CD4-positive, CD25-positive, alpha-beta regulatory T cell (primary cell): Measurements from ENCODE around the gene KCNAB2. TPM values are rescaled to one million over a fixed set of nuclear protein-coding genes. Genes with fewer than 3 reads are reported as not detected.

Experiments
- ATAC-seq, 2 donors: fragments of 150-1000 bp; cut with Tn5 transposase; one replicate each; pipeline ENCODE4 v1.10.0; 2021; ENCODE audit warnings: low read depth in 2 of 2, moderate number of reproducible peaks in 2 of 2, moderate library complexity in 1 of 2
- DNase-seq, 3 donors: peaks; one replicate each; pipeline versions ENCODE4 v3.0.0 to v3.0.0-alpha.2; 2012 to 2022; ENCODE audit warnings: mixed read lengths in 1 of 3
- H3K27ac ChIP-seq: one replicate; pipeline ENCODE4 v1.7.0; 2013; ENCODE audit warnings: mild to moderate bottlenecking, low read length; ENCODE audit not compliant: insufficient read depth, poor library complexity, severe bottlenecking
- H3K27me3 ChIP-seq: one replicate; pipeline ENCODE4 v1.7.0; 2013; ENCODE audit warnings: low read length; ENCODE audit not compliant: control insufficient read depth, insufficient read depth
- H3K36me3 ChIP-seq: one replicate; pipeline ENCODE4 v1.7.0; 2013; ENCODE audit warnings: mild to moderate bottlenecking, low read length, moderate library complexity; ENCODE audit not compliant: control insufficient read depth, insufficient read depth
- H3K4me1 ChIP-seq: 2 replicates; pipeline ENCODE4 v1.7.0; 2013; ENCODE audit warnings: mild to moderate bottlenecking, low read length; ENCODE audit not compliant: insufficient read depth, control insufficient read depth, poor library complexity, severe bottlenecking
- H3K4me3 ChIP-seq: one replicate; pipeline ENCODE4 v1.7.0; 2013; ENCODE audit warnings: low read depth, mild to moderate bottlenecking, low read length, moderate library complexity
- H3K9me3 ChIP-seq, 2 experiments: 1 replicate in 1 of 2; 2 replicates in 1 of 2; pipeline ENCODE4 v1.7.0; 2013; ENCODE audit warnings: low read length in 2 of 2, mild to moderate bottlenecking in 1 of 2, moderate library complexity in 1 of 2; ENCODE audit not compliant: control insufficient read depth in 2 of 2
- H3K27ac Mint-ChIP-seq, 3 donors: one replicate each; pipeline ENCODE4 v1.8.0; 2020 to 2022; ENCODE audit warnings: mild to moderate bottlenecking in 3 of 3, mixed read lengths in 3 of 3, moderate library complexity in 2 of 3
- H3K27me3 Mint-ChIP-seq: one replicate; pipeline ENCODE4 v1.8.0; 2022; ENCODE audit warnings: mild to moderate bottlenecking, mixed read lengths
- H3K36me3 Mint-ChIP-seq: one replicate; pipeline ENCODE4 v1.8.0; 2020; ENCODE audit warnings: mixed read lengths
- H3K4me1 Mint-ChIP-seq, 4 donors: one replicate each; pipeline ENCODE4 v1.8.0; 2020 to 2022; ENCODE audit warnings: mixed read lengths in 4 of 4, mild to moderate bottlenecking in 1 of 4
- H3K4me3 Mint-ChIP-seq, 4 donors: one replicate each; pipeline ENCODE4 v1.8.0; 2020 to 2022; ENCODE audit warnings: mild to moderate bottlenecking in 4 of 4, mixed read lengths in 4 of 4, moderate library complexity in 3 of 4
- H3K9me3 Mint-ChIP-seq, 7 donors: one replicate each; pipeline ENCODE4 v1.8.0; 2020 to 2022; ENCODE audit warnings: mixed read lengths in 7 of 7, mild to moderate bottlenecking in 3 of 7, moderate library complexity in 2 of 7
- polyA plus RNA-seq, 4 donors: library from polyadenylated mRNA; unstranded; fragments of 300-500 nt; fragmentation: Illumina TruSeq; gene quantifications; one replicate each; pipeline ENCODE4 v1.2.3, GENCODE V29; 2021
- total RNA-seq: library from RNA; stranded (reverse); gene quantifications from one replicate; pipeline ENCODE4 v1.2.3, GENCODE V29; 2022

The KCNAB2 gene
- total and polyA plus RNA-seq, 5 donors from 2014 or later, result 21.2 to 244 (median 28.0) TPM

DNA sequence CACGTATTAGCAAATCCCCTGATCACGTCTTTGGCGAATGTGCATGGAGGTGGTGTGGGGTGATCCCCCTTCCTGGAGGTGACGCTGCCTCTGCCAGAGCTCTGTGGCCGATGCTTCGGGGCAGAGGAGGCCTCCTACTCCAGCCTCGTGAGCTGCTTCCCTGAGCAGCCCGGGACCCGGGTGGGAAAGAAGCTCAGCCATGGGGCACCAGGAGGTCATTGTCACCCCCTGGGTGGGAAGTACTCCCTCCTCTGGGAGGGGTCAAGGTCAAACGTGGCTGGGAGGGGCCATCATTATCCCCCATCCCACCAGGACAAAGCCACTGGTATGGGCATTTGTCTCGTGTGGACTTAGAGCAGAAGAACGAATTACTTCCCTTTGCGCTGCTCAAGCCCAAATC, 40.7 kb downstream of the KCNAB2 start:
- no peaks in the 10 kb centered on the region for H3K27me3 ChIP-seq
- no peaks in the 10 kb centered on the region for H3K27me3 Mint-ChIP-seq
- H3K9me3 Mint-ChIP-seq, result no peaks in the 10 kb centered on the region
- no peak overlapping the region for H3K4me3 ChIP-seq
- DNase-seq (no peak), ATAC-seq (no peak)
- peaks cover 0 to 5% (median 0%) of the 10 kb centered on the region in 4 donors for H3K4me1 Mint-ChIP-seq
- H3K4me1 ChIP-seq, result no peaks in the 10 kb centered on the region
- no peak overlapping the region for H3K4me3 Mint-ChIP-seq
- peaks cover 17% of the 10 kb centered on the region for H3K36me3 Mint-ChIP-seq
- peaks cover 56% of the 10 kb centered on the region for H3K36me3 ChIP-seq
- H3K9me3 ChIP-seq, result no peaks in the 10 kb centered on the region
- no peak overlapping the region for H3K27ac ChIP-seq
- no peak overlapping the region for H3K27ac Mint-ChIP-seq

DNA sequence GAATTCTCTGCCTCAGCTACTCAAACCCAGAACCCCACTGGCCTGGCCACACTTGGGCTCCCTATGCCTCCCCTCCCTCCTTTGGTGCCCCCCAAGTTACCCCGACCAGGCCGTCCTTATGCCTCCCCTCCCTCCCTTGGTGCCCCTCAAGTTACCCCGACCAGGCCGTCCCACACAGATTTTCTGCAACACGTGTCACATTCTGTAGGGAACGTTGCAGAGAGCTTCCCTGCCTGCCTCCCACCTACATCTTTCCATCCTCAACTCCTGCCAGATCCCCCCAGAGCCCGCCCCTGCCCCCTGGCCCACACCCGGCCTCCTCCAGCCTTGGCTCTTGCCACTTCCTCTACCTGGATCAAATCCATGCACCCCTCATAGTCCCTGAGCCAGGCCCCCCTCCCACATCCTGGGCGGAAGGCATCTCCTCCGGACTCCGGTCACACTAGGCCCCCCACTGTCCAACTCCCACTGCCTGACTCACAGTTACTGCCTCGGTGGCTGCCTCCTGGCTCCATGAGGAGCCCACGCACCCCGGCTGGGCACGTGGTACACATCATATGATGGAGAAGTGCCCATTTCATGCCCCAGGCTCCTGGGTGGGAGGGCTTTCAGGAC, 41.2 kb downstream of the KCNAB2 start:
- Mint-ChIP-seq H3K36me3 (peaks cover 17% of the 10 kb centered on the region), H3K4me3 (no peak overlapping the region), H3K4me1 (peaks cover 0 to 5% (median 0%) of the 10 kb centered on the region in 4 donors), H3K27me3 (no peaks in the 10 kb centered on the region), H3K27ac (no peak overlapping the region), H3K9me3 (no peaks in the 10 kb centered on the region)
- Histone ChIP-seq H3K9me3 (no peaks in the 10 kb centered on the region), H3K36me3 (peaks cover 55% of the 10 kb centered on the region), H3K27me3 (no peaks in the 10 kb centered on the region), H3K4me3 (no peak overlapping the region), H3K4me1 (no peaks in the 10 kb centered on the region), H3K27ac (no peak overlapping the region)
- DNase-seq (no peak), ATAC-seq (no peak)

DNA sequence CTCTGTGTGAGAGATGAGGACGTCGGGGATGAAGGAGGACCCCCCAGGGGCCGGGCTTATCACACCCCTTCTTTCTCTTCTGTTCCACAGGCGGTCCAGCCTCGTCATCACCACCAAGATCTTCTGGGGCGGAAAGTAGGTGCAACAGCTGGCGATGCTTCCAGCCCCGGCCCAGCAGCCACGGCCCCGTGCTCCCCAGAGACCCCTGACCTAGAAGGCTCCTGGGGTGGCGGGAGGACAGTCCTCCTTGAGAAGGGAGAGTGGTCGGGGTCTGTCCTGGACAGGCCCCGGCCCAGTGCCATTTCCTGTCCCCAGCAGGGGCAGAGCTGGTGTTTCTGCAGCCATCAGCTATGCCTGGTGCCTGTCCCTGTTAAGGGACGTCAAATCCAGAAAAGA, 41.7 kb downstream of the KCNAB2 start:
- no peak overlapping the region for H3K27ac Mint-ChIP-seq
- Histone ChIP-seq H3K4me1 (no peaks in the 10 kb centered on the region), H3K36me3 (peaks cover 53% of the 10 kb centered on the region), H3K9me3 (no peaks in the 10 kb centered on the region), H3K27me3 (no peaks in the 10 kb centered on the region), H3K27ac (no peak overlapping the region), H3K4me3 (no peak overlapping the region)
- H3K9me3 Mint-ChIP-seq, result no peaks in the 10 kb centered on the region
- H3K36me3 Mint-ChIP-seq, result peaks cover 17% of the 10 kb centered on the region
- no peak overlapping the region for H3K4me3 Mint-ChIP-seq
- ATAC-seq (no peak), DNase-seq (no peak)
- H3K4me1 Mint-ChIP-seq, result peaks cover 0 to 5% (median 0%) of the 10 kb centered on the region in 4 donors
- H3K27me3 Mint-ChIP-seq, result no peaks in the 10 kb centered on the region

GRCh38 chr1:6087958-6088357, 42.3 kb downstream of the KCNAB2 start:
- no peak overlapping the region for H3K27ac ChIP-seq
- H3K27ac Mint-ChIP-seq, result no peak overlapping the region
- peaks cover 52% of the 10 kb centered on the region for H3K36me3 ChIP-seq
- DNase-seq (no peak), ATAC-seq (no peak)
- no peaks in the 10 kb centered on the region for H3K27me3 Mint-ChIP-seq
- no peaks in the 10 kb centered on the region for H3K27me3 ChIP-seq
- no peaks in the 10 kb centered on the region for H3K4me1 ChIP-seq
- peaks cover 17% of the 10 kb centered on the region for H3K36me3 Mint-ChIP-seq
- H3K4me3 Mint-ChIP-seq, result no peak overlapping the region
- peaks cover 0 to 5% (median 0%) of the 10 kb centered on the region in 4 donors for H3K4me1 Mint-ChIP-seq
- H3K9me3 ChIP-seq, result no peaks in the 10 kb centered on the region
- no peaks in the 10 kb centered on the region for H3K9me3 Mint-ChIP-seq
- no peak overlapping the region for H3K4me3 ChIP-seq

DNA sequence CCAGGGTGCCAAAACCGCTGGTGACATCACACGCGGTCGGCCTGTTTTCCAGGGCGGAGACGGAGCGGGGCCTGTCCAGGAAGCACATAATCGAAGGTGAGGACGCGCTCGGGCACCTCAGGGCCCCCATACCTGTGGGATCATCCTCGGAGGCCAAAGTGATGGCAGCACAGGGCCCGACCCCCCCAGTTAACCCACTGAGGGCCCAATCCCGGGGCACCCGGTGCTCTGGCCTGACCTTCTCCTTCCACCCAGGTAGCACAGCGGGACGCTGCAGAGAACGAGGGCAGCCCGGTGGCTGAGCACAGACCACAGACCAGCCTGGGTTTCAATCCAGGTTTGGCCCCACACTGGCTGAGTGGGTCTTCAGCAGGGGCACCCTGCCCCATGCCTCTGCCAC, 43.3 kb downstream of the KCNAB2 start:
- H3K27ac Mint-ChIP-seq, result no peak overlapping the region
- H3K4me1 ChIP-seq, result no peaks in the 10 kb centered on the region
- peaks cover 19% of the 10 kb centered on the region for H3K36me3 Mint-ChIP-seq
- peaks cover 0 to 5% (median 0%) of the 10 kb centered on the region in 4 donors for H3K4me1 Mint-ChIP-seq
- no peak overlapping the region for H3K27ac ChIP-seq
- H3K36me3 ChIP-seq, result peaks cover 50% of the 10 kb centered on the region
- H3K4me3 ChIP-seq, result no peak overlapping the region
- no peaks in the 10 kb centered on the region for H3K27me3 ChIP-seq
- H3K4me3 Mint-ChIP-seq, result no peak overlapping the region
- no peaks in the 10 kb centered on the region for H3K27me3 Mint-ChIP-seq
- ATAC-seq (no peak), DNase-seq (no peak)
- no peaks in the 10 kb centered on the region for H3K9me3 Mint-ChIP-seq
- no peaks in the 10 kb centered on the region for H3K9me3 ChIP-seq

- Mint-ChIP-seq H3K27me3 (no peaks in the 10 kb centered on the region), H3K36me3 (peaks cover 19% of the 10 kb centered on the region), H3K27ac (no peak overlapping the region), H3K9me3 (no peaks in the 10 kb centered on the region), H3K4me3 (no peak overlapping the region), H3K4me1 (peaks cover 0 to 5% (median 0%) of the 10 kb centered on the region in 4 donors)
- H3K9me3 ChIP-seq, result no peaks in the 10 kb centered on the region
- H3K27me3 ChIP-seq, result no peaks in the 10 kb centered on the region
- H3K27ac ChIP-seq, result no peak overlapping the region
- H3K4me3 ChIP-seq, result no peak overlapping the region
- H3K4me1 ChIP-seq, result no peaks in the 10 kb centered on the region
- DNase-seq (no peak), ATAC-seq (no peak)
- H3K36me3 ChIP-seq, result peaks cover 55% of the 10 kb centered on the region
Observed at GRCh38 chr1:6090288-6090687, 44.6 kb downstream of the KCNAB2 start.

GRCh38 chr1:6090996-6091822, 45.5 kb downstream of the KCNAB2 start:
- no peak overlapping the region for H3K4me3 Mint-ChIP-seq
- H3K4me1 Mint-ChIP-seq, result peaks cover 0 to 5% (median 0%) of the 10 kb centered on the region in 4 donors
- ATAC-seq (no peak), DNase-seq (no peak)
- no peaks in the 10 kb centered on the region for H3K9me3 ChIP-seq
- H3K36me3 ChIP-seq, result peaks cover 49% of the 10 kb centered on the region
- H3K27ac Mint-ChIP-seq, result peak overlapping the region in 1 of 3 donors; percentile 51
- no peaks in the 10 kb centered on the region for H3K27me3 ChIP-seq
- H3K4me3 ChIP-seq, result no peak overlapping the region
- H3K27me3 Mint-ChIP-seq, result no peaks in the 10 kb centered on the region
- H3K27ac ChIP-seq, result no peak overlapping the region
- H3K36me3 Mint-ChIP-seq, result peaks cover 19% of the 10 kb centered on the region
- H3K4me1 ChIP-seq, result no peaks in the 10 kb centered on the region
- H3K9me3 Mint-ChIP-seq, result no peaks in the 10 kb centered on the region

- peak overlapping the region in 1 of 3 donors; percentile 51 for H3K27ac Mint-ChIP-seq
- no peaks in the 10 kb centered on the region for H3K9me3 Mint-ChIP-seq
- H3K27me3 ChIP-seq, result no peaks in the 10 kb centered on the region
- H3K36me3 ChIP-seq, result peaks cover 51% of the 10 kb centered on the region
- DNase-seq, result no peak
- no peaks in the 10 kb centered on the region for H3K4me1 ChIP-seq
- no peak for ATAC-seq
- H3K4me1 Mint-ChIP-seq, result peaks cover 0 to under 1% (median 0%) of the 10 kb centered on the region in 4 donors
- H3K4me3 ChIP-seq, result no peak overlapping the region
- H3K9me3 ChIP-seq, result no peaks in the 10 kb centered on the region
- H3K4me3 Mint-ChIP-seq, result no peak overlapping the region
- H3K27ac ChIP-seq, result no peak overlapping the region
- no peaks in the 10 kb centered on the region for H3K27me3 Mint-ChIP-seq
- peaks cover 19% of the 10 kb centered on the region for H3K36me3 Mint-ChIP-seq
Observed at GRCh38 chr1:6091823-6092109, 46.1 kb downstream of the KCNAB2 start.
